Endodermal cell (in vitro differentiated cells): Measurements from ENCODE around the gene SUGP1. TPM values are rescaled to one million over a fixed set of nuclear protein-coding genes. Genes with fewer than 3 reads are reported as not detected.

ENCODE experiments used
- DNase-seq: peaks from one replicate; pipeline ENCODE4 v3.0.0-alpha.2; 2017
- H3K27ac ChIP-seq: 2 replicates; pipeline ENCODE4 v1.5.1; 2013; ENCODE audit warnings: mild to moderate bottlenecking, low read depth, low read length, moderate library complexity
- H3K27me3 ChIP-seq: 2 replicates; pipeline ENCODE4 v1.6.1; 2013; ENCODE audit warnings: mild to moderate bottlenecking, low read length, moderate library complexity; ENCODE audit not compliant: insufficient read depth, control insufficient read depth, poor library complexity, severe bottlenecking
- H3K36me3 ChIP-seq: 2 replicates; pipeline ENCODE4 v1.7.0; 2013; ENCODE audit warnings: mild to moderate bottlenecking, low read length, moderate library complexity; ENCODE audit not compliant: control insufficient read depth, insufficient read depth
- H3K4me1 ChIP-seq: one replicate; pipeline ENCODE4 v1.7.0; 2013; ENCODE audit warnings: low read length; ENCODE audit not compliant: control insufficient read depth, insufficient read depth
- H3K4me3 ChIP-seq: 2 replicates; pipeline ENCODE4 v1.5.1; 2013; ENCODE audit warnings: mild to moderate bottlenecking, low read length, moderate library complexity
- H3K9ac ChIP-seq: 2 replicates; pipeline ENCODE4 v1.6.1; 2013; ENCODE audit warnings: mild to moderate bottlenecking, low read length, moderate library complexity; ENCODE audit not compliant: poor library complexity, severe bottlenecking; ENCODE audit errors: extremely low read depth
- H3K9me3 ChIP-seq: 2 replicates; pipeline ENCODE4 v1.6.1; 2013; ENCODE audit warnings: mild to moderate bottlenecking, low read length, moderate library complexity; ENCODE audit not compliant: control insufficient read depth
- H3K27ac Mint-ChIP-seq: 2 replicates; pipeline ENCODE4 v1.8.0; 2020; ENCODE audit warnings: mixed read lengths
- H3K27me3 Mint-ChIP-seq: 2 replicates; pipeline ENCODE4 v1.8.0; 2021; ENCODE audit warnings: mild to moderate bottlenecking, mixed read lengths; ENCODE audit not compliant: insufficient read depth
- H3K36me3 Mint-ChIP-seq: 2 replicates; pipeline ENCODE4 v1.8.0; 2020; ENCODE audit warnings: low read depth, mixed read lengths
- H3K4me1 Mint-ChIP-seq: 2 replicates; pipeline ENCODE4 v1.8.0; 2020; ENCODE audit warnings: mixed read lengths
- H3K4me3 Mint-ChIP-seq: 2 replicates; pipeline ENCODE4 v1.8.0; 2020; ENCODE audit warnings: mild to moderate bottlenecking, moderate library complexity, mixed read lengths
- H3K9me3 Mint-ChIP-seq: 2 replicates; pipeline ENCODE4 v1.8.0; 2020; ENCODE audit warnings: mild to moderate bottlenecking, mixed read lengths
- WGBS, 2 experiments: methylation state at CpG; one replicate each; pipeline versions ENCODE4 v1.1.5 to v1.1.7; 2013; ENCODE audit warnings: missing lambda C conversion rate in 2 of 2, mixed read lengths in 1 of 2; ENCODE audit not compliant: insufficient coverage in 1 of 2, insufficient read length in 1 of 2; 5-methylcytosine and 5-hydroxymethylcytosine counted together
- total RNA-seq, 2 donors: library from RNA; stranded (reverse); fragmentation: NEBNext Ultra II Directional in 1 of 2; extraction: Animal tissue kit (Norgen Biotek cat#: 25700) in 1 of 2; gene quantifications; 2 replicates in 1 of 2; 3 replicates in 1 of 2; pipeline ENCODE4 v1.2.1, GENCODE V29; 2021
- TF ChIP-seq, protein P1 (sequence below): fragments of 200-600 bp; sonication (generic); conservative IDR thresholded peaks from 2 replicates; pipeline ENCODE4 v1.5.0; 2021; ENCODE audit warnings: antibody characterized with exemption, mild to moderate bottlenecking

SUGP1 gene
- total RNA-seq, 2 donors from 2014 or later = 72.2 to 75.5 TPM

DNA sequence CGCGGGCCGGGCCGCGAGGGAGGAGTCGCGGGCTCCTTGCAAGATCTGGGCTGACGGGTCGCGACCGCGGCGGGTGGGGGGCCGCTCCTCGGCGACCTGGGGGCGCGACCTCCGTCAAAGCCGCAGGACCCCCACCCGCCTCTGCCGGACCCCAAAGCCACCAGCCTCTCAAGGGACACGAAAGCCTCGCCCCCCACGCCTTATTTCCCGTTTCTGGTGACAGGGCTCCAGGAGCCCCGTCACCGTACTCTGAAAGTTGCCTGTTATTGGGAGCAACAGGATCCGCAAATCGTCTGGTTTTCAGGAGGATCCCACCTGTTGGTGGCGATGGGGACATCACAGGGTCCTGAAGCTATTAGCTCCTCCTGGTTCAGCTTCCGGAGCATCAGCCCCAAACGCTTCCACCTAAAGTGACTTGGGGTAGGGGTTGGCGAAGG, 850 bp upstream of the SUGP1 start:
- Histone ChIP-seq H3K4me1 (no peaks in the 10 kb centered on the region), H3K4me3 (peak overlapping the region; percentile 96), H3K9me3 (no peaks in the 10 kb centered on the region), H3K36me3 (peaks cover 36% of the 10 kb centered on the region), H3K9ac (peak overlapping the region; percentile 94), H3K27ac (peak overlapping the region; percentile 97), H3K27me3 (no peaks in the 10 kb centered on the region)
- Mint-ChIP-seq H3K27me3 (no peaks in the 10 kb centered on the region), H3K4me1 (peaks cover 10% of the 10 kb centered on the region), H3K36me3 (peaks cover 31% of the 10 kb centered on the region), H3K4me3 (peak overlapping the region; percentile 91), H3K9me3 (no peaks in the 10 kb centered on the region), H3K27ac (peak overlapping the region; percentile 79)
- DNase-seq = peak; percentile 79
- TF ChIP-seq, protein P1, sequence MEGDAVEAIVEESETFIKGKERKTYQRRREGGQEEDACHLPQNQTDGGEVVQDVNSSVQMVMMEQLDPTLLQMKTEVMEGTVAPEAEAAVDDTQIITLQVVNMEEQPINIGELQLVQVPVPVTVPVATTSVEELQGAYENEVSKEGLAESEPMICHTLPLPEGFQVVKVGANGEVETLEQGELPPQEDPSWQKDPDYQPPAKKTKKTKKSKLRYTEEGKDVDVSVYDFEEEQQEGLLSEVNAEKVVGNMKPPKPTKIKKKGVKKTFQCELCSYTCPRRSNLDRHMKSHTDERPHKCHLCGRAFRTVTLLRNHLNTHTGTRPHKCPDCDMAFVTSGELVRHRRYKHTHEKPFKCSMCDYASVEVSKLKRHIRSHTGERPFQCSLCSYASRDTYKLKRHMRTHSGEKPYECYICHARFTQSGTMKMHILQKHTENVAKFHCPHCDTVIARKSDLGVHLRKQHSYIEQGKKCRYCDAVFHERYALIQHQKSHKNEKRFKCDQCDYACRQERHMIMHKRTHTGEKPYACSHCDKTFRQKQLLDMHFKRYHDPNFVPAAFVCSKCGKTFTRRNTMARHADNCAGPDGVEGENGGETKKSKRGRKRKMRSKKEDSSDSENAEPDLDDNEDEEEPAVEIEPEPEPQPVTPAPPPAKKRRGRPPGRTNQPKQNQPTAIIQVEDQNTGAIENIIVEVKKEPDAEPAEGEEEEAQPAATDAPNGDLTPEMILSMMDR = peak; percentile 54
- WGBS, 2 experiments = 2 to 9% methylated on average over 11 to 34 of the region's 34 CpGs

DNA sequence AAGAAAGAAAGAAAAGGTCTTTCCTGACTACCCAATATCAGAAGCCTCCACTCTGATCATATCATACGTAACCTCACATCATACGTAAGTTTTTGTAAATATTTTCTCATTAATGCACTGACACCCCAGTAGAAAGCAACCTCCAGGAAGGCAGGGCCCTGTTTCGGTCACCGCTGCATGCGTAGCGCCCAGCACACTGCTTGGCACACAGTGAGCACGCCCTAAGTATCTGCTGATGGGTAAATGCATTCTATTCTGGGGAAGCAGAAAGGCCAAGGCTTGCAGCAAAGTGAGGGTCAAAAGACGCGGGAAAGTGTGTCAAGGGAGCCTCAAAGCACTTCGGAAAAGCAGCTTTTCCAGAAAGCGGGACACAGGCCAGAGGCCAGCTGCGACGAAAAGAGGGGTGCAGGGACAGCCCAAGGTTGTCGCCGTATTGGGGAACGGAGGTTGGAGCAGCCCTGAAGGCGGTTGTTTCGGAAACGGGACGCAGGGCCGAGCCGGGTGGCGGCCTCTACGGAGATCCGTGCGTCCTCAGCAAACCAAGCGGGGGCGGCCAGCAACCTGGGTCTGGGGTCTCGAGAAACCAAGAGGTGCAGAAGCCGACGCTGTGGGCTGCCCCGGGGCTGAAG, 463 bp downstream of the SUGP1 start:
- no peak for DNase-seq
- no peaks in the 10 kb centered on the region for H3K4me1 ChIP-seq
- Mint-ChIP-seq H3K27ac (peak overlapping the region; percentile 100), H3K9me3 (no peaks in the 10 kb centered on the region), H3K4me3 (peak overlapping the region; percentile 91), H3K36me3 (peaks cover 29% of the 10 kb centered on the region), H3K4me1 (peaks cover 10% of the 10 kb centered on the region), H3K27me3 (no peaks in the 10 kb centered on the region)
- peak overlapping the region; percentile 94 for H3K9ac ChIP-seq
- no peaks in the 10 kb centered on the region for H3K27me3 ChIP-seq
- 11 to 21% methylated on average over 20 to 32 of the region's 32 CpGs for WGBS, 2 experiments
- H3K9me3 ChIP-seq = no peaks in the 10 kb centered on the region
- peaks cover 35% of the 10 kb centered on the region for H3K36me3 ChIP-seq
- TF ChIP-seq, protein P1 = no peak
- H3K4me3 ChIP-seq = peak overlapping the region; percentile 96
- H3K27ac ChIP-seq = peak overlapping the region; percentile 97

DNA sequence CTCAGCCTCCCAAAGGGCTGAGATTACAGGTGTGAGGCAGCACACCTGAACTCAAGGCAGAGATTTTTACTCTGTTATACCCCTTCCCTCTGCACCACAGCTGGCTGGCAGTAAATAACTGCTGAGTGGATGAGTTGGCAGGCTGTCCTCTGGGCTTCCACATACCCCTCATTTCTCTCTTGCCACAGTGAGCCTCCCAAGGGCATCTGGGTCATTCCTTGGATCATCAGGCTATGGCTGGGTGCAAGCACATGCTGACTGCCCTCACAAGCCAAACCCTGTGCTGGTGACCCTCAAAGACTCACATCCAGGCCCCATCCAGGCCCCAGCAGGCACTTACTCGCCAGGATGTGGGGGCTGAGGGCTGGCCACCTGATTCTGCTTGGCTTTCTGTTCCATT, 4.2 kb downstream of the SUGP1 start:
- Histone ChIP-seq H3K4me3 (no peak overlapping the region), H3K27ac (no peak overlapping the region), H3K9me3 (no peaks in the 10 kb centered on the region), H3K27me3 (no peaks in the 10 kb centered on the region), H3K4me1 (no peaks in the 10 kb centered on the region), H3K9ac (no peak overlapping the region), H3K36me3 (peaks cover 45% of the 10 kb centered on the region)
- Mint-ChIP-seq H3K4me1 (peaks cover 7% of the 10 kb centered on the region), H3K4me3 (no peak overlapping the region), H3K27ac (no peak overlapping the region), H3K36me3 (peaks cover 30% of the 10 kb centered on the region), H3K9me3 (no peaks in the 10 kb centered on the region), H3K27me3 (no peaks in the 10 kb centered on the region)
- no peak for DNase-seq
- TF ChIP-seq, protein P1 = no peak
- 96% methylated on average over 1 of the region's 1 CpG; no CpG with 5 or more reads in 1 of the 2 experiments for WGBS, 2 experiments
